H1 (cell line): Measurements from ENCODE around the gene PRKN. TPM values are rescaled to one million over a fixed set of nuclear protein-coding genes. Genes with fewer than 3 reads are reported as not detected.

Source experiments
- CTCF ChIA-PET: fragments of 300-600 bp; sonication (Branson Sonifier 250); formaldehyde crosslinking; loops from one replicate; lab custom pipeline; 2021; ENCODE audit not compliant: partially characterized antibody; lab: Charles Lee
- POLR2A ChIA-PET: fragments of 300-600 bp; sonication (Branson Sonifier 250); formaldehyde crosslinking; loops from one replicate; lab custom pipeline; 2021; ENCODE audit warnings: inconsistent platforms; ENCODE audit not compliant: partially characterized antibody; lab: Charles Lee
- DNase-seq, 2 experiments: peaks; one replicate each; pipeline versions ENCODE4 v3.0.0 to v3.0.0-alpha.2; 2010 to 2022; ENCODE audit warnings: low spot score in 2 of 2, low read depth in 1 of 2, mixed read lengths in 1 of 2
- FAIRE-seq: peaks from 2 replicates; lab custom pipeline; 2011; peaks lifted over from hg19 to GRCh38; lab: Jason Lieb, UNC
- H2AFZ ChIP-seq: 2 replicates; pipeline ENCODE4 v1.8.1; 2012; ENCODE audit warnings: low read length, inconsistent platforms
- H2AK5ac ChIP-seq: 2 replicates; pipeline ENCODE4 v1.6.1; 2013; ENCODE audit warnings: low read depth, low read length
- H2BK120ac ChIP-seq: replicated peaks from 2 replicates; pipeline ENCODE3; 2013; ENCODE audit warnings: low read depth, low read length, inconsistent platforms
- H2BK12ac ChIP-seq: 2 replicates; pipeline ENCODE4 v1.6.1; 2013; ENCODE audit warnings: low read depth, low read length
- H2BK15ac ChIP-seq: 2 replicates; pipeline ENCODE4 v1.6.1; 2013; ENCODE audit warnings: low read length
- H2BK20ac ChIP-seq: 2 replicates; pipeline ENCODE4 v1.6.1; 2013; ENCODE audit warnings: low read length
- H2BK5ac ChIP-seq: 2 replicates; pipeline ENCODE4 v1.6.1; 2013; ENCODE audit warnings: low read depth, low read length
- H3K14ac ChIP-seq: 2 replicates; pipeline ENCODE4 v1.6.1; 2013; ENCODE audit warnings: inconsistent platforms; ENCODE audit not compliant: insufficient read length
- H3K18ac ChIP-seq: 2 replicates; pipeline ENCODE4 v1.6.1; 2013; ENCODE audit warnings: low read length; ENCODE audit errors: extremely low read depth
- H3K23ac ChIP-seq: 2 replicates; pipeline ENCODE4 v1.6.1; 2013; ENCODE audit warnings: inconsistent platforms; ENCODE audit not compliant: insufficient read length
- H3K23me2 ChIP-seq: 2 replicates; pipeline ENCODE4 v1.6.1; 2013; ENCODE audit warnings: low read depth, low read length
- H3K27ac ChIP-seq: 2 replicates; pipeline ENCODE4 v1.6.1; 2011; ENCODE audit warnings: low read depth, low read length, inconsistent platforms
- H3K27me3 ChIP-seq, 4 experiments: replicated peaks in 1 of 4; 1 replicate in 1 of 4; 2 replicates in 3 of 4; pipeline versions ENCODE4 v1.6.1 to v1.8.1; 2011 to 2013; ENCODE audit warnings: low read length in 3 of 4, mild to moderate bottlenecking in 3 of 4, inconsistent platforms in 2 of 4, mixed read lengths in 2 of 4, moderate library complexity in 1 of 4; ENCODE audit not compliant: control insufficient read depth in 3 of 4, insufficient read depth in 3 of 4; ENCODE audit errors: extremely low read depth in 1 of 4
- H3K36me3 ChIP-seq, 4 experiments: 2 replicates each; pipeline versions ENCODE4 v1.6.1 to v1.8.1; 2011 to 2013; ENCODE audit warnings: mild to moderate bottlenecking in 4 of 4, low read length in 3 of 4, moderate library complexity in 2 of 4, control low read depth in 1 of 4, inconsistent platforms in 1 of 4; ENCODE audit not compliant: insufficient read depth in 4 of 4, control insufficient read depth in 2 of 4
- H3K4ac ChIP-seq: replicated peaks from 2 replicates; pipeline ENCODE3; 2013; ENCODE audit warnings: low read length, low read depth, mixed read lengths, inconsistent platforms; ENCODE audit not compliant: insufficient read length
- H3K4me1 ChIP-seq, 4 experiments: replicated peaks in 1 of 4; 1 replicate in 1 of 4; 2 replicates in 3 of 4; pipeline versions ENCODE4 v1.6.1 to v1.8.1; 2011 to 2013; ENCODE audit warnings: low read length in 3 of 4, inconsistent platforms in 2 of 4, mixed read lengths in 1 of 4; ENCODE audit not compliant: insufficient read depth in 4 of 4, control insufficient read depth in 3 of 4
- H3K4me2 ChIP-seq, 2 experiments: 2 replicates each; pipeline versions ENCODE4 v1.6.1 to v1.8.1; 2011 to 2013; ENCODE audit warnings: low read depth in 2 of 2, low read length in 2 of 2, control low read depth in 1 of 2, inconsistent platforms in 1 of 2, mild to moderate bottlenecking in 1 of 2; ENCODE audit not compliant: insufficient read depth in 1 of 2
- H3K4me3 ChIP-seq, 4 experiments: fragments of 200-600, 300-600 bp in 1 of 4; sonication (generic), shearing (Covaris generic), sonication (Bioruptor Twin) in 1 of 4; 2 replicates each; pipeline versions ENCODE4 v1.5.1 to v1.8.1; 2011 to 2016; ENCODE audit warnings: low read length in 4 of 4, low read depth in 3 of 4, control low read depth in 2 of 4, inconsistent platforms in 2 of 4, mild to moderate bottlenecking in 2 of 4, mixed read lengths in 1 of 4, moderate library complexity in 1 of 4; ENCODE audit not compliant: insufficient read depth in 2 of 4; ENCODE audit errors: extremely low read depth in 1 of 4
- H3K56ac ChIP-seq: replicated peaks from 2 replicates; pipeline ENCODE3; 2013; ENCODE audit warnings: low read depth, mild to moderate bottlenecking, mixed read lengths, low read length, inconsistent platforms; ENCODE audit not compliant: insufficient read length
- H3K79me1 ChIP-seq: 2 replicates; pipeline ENCODE4 v1.6.1; 2013; ENCODE audit warnings: low read depth, low read length, control low read depth
- H3K79me2 ChIP-seq, 2 experiments: 2 replicates each; pipeline versions ENCODE4 v1.6.1 to v1.8.1; 2012 to 2013; ENCODE audit warnings: low read length in 2 of 2, mild to moderate bottlenecking in 2 of 2, inconsistent platforms in 1 of 2; ENCODE audit not compliant: insufficient read depth in 2 of 2, control insufficient read depth in 1 of 2
- H3K9ac ChIP-seq, 4 experiments: replicated peaks in 1 of 4; 1 replicate in 1 of 4; 2 replicates in 3 of 4; pipeline versions ENCODE4 v1.6.1 to v1.8.1; 2011 to 2013; ENCODE audit warnings: low read depth in 3 of 4, low read length in 3 of 4, control low read depth in 2 of 4, mild to moderate bottlenecking in 2 of 4, moderate library complexity in 2 of 4, inconsistent platforms in 1 of 4; ENCODE audit errors: extremely low read depth in 1 of 4
- H3K9me3 ChIP-seq, 2 experiments: 2 replicates each; pipeline versions ENCODE4 v1.6.1 to v1.8.1; 2012 to 2013; ENCODE audit warnings: mild to moderate bottlenecking in 2 of 2, moderate library complexity in 2 of 2, control low read depth in 1 of 2, inconsistent platforms in 1 of 2, low read depth in 1 of 2, low read length in 1 of 2, mixed read lengths in 1 of 2; ENCODE audit not compliant: insufficient read depth in 2 of 2
- H4K20me1 ChIP-seq, 2 experiments: replicated peaks in 1 of 2; 2 replicates each; pipeline versions ENCODE3 to v1.8.1; 2011 to 2013; ENCODE audit warnings: inconsistent platforms in 2 of 2, low read length in 2 of 2, mild to moderate bottlenecking in 1 of 2; ENCODE audit not compliant: insufficient read depth in 2 of 2, control insufficient read depth in 1 of 2
- H4K5ac ChIP-seq: 2 replicates; pipeline ENCODE4 v1.6.1; 2013; ENCODE audit warnings: low read length, low read depth, mixed read lengths, inconsistent platforms; ENCODE audit not compliant: insufficient read length
- H4K8ac ChIP-seq: 2 replicates; pipeline ENCODE4 v1.8.0; 2013; ENCODE audit warnings: mild to moderate bottlenecking, moderate library complexity, low read length, inconsistent platforms; ENCODE audit not compliant: insufficient read depth; ENCODE audit errors: extremely low read depth
- H4K91ac ChIP-seq: replicated peaks from 2 replicates; pipeline ENCODE3; 2013; ENCODE audit warnings: low read length, mixed read lengths, inconsistent platforms; ENCODE audit not compliant: insufficient read length
- TEAD4 ChIP-seq: IDR thresholded peaks from 2 replicates; pipeline ENCODE4 v1.6.1; 2012; ENCODE audit warnings: low read depth, low read length, inconsistent platforms, mixed read lengths
- whole genome bisulfite sequencing, 2 experiments: shearing (Covaris generic) in 1 of 2; methylation state at CpG; one replicate each; pipeline versions ENCODE4 v1.1.6 to v1.1.7; 2013 to 2015; ENCODE audit warnings: low lambda C conversion rate in 2 of 2, mixed read lengths in 2 of 2, inconsistent platforms in 1 of 2, low coverage in 1 of 2, missing lambda C conversion rate in 1 of 2; ENCODE audit not compliant: insufficient replicate concordance in 2 of 2, insufficient coverage in 1 of 2, insufficient read length in 1 of 2; ENCODE audit errors: extremely low coverage in 1 of 2, missing lambda C conversion rate in 1 of 2; 5-methylcytosine and 5-hydroxymethylcytosine counted together
- polyA plus RNA-seq, 7 experiments: library from polyadenylated mRNA; depleted of rRNA in 3 of 7; stranded (reverse) in 5 of 7; unstranded in 2 of 7; fragments of >200 nt in 5 of 7; fragments of 200-250 nt in 2 of 7; gene quantifications; 1 replicate in 5 of 7; 2 replicates in 1 of 7; 4 replicates in 1 of 7; pipeline versions ENCODE4 v1.2.1 to v1.2.3, GENCODE V29; 2011 to 2013; ENCODE audit warnings: missing spikeins in 2 of 7, mixed read lengths in 2 of 7
- total RNA-seq: library from RNA; stranded (reverse); fragmentation: NEBNext Ultra II Directional; extraction: Animal tissue kit (Norgen Biotek cat#: 25700); gene quantifications from 2 replicates; pipeline ENCODE4 v1.2.1, GENCODE V29; 2021

PRKN gene
- total and polyA plus RNA-seq, 2 of the 8 experiments (the other 6 are each of a cell fraction or from before 2014, with no cell fraction given): 0.13 to 0.29 TPM

GRCh38 chr6:162264581-162264980, 463.0 kb downstream of the PRKN start:
- ChIA-PET POLR2A (no interaction called here), CTCF (interaction anchor here (1.7 kb wide), 1 partner anchor 10 kb away, joined by 7 read pairs; no protein-coding TSS in a partner anchor)
- FAIRE-seq (no peak), DNase-seq (no peak)
- H4K20me1 ChIP-seq: no peaks in the 10 kb centered on the region
- no peak overlapping the region for H3K4me3 ChIP-seq
- no peaks in the 10 kb centered on the region for H3K36me3 ChIP-seq
- peaks cover 0 to 4% (median 3%) of the 10 kb centered on the region in 4 experiments; a peak in 3 of 7 replicates for H3K4me1 ChIP-seq
- no peaks in the 10 kb centered on the region for H3K79me1 ChIP-seq
- no peak overlapping the region for H3K9ac ChIP-seq
- no peaks in the 10 kb centered on the region for H3K27me3 ChIP-seq
- H3K9me3 ChIP-seq: no peaks in the 10 kb centered on the region
- no peak overlapping the region for H3K23ac ChIP-seq
- H4K8ac ChIP-seq: no peak overlapping the region
- no peak overlapping the region for H3K56ac ChIP-seq
- no peak overlapping the region for H2BK15ac ChIP-seq
- no peak overlapping the region for H2AFZ ChIP-seq
- no peak overlapping the region for H2BK20ac ChIP-seq
- H3K4me2 ChIP-seq: no peak overlapping the region
- H3K14ac ChIP-seq: no peak overlapping the region
- no peak overlapping the region for H2AK5ac ChIP-seq
- H2BK120ac ChIP-seq: no peak overlapping the region
- no peak overlapping the region for H4K5ac ChIP-seq
- H3K79me2 ChIP-seq: no peaks in the 10 kb centered on the region
- H2BK5ac ChIP-seq: no peak overlapping the region
- 73% methylated on average over 6 of the region's 6 CpGs; no CpG with 5 or more reads in 1 of the 2 experiments for WGBS, 2 experiments
- no peak overlapping the region for H3K18ac ChIP-seq
- no peak overlapping the region for H4K91ac ChIP-seq
- no peak overlapping the region for H2BK12ac ChIP-seq
- H3K4ac ChIP-seq: no peak overlapping the region
- H3K27ac ChIP-seq: no peak overlapping the region
- H3K23me2 ChIP-seq: no peaks in the 10 kb centered on the region
- TF ChIP-seq TEAD4: no peak
